ENCODE measurements around the gene OR51S1. TPM values are rescaled to one million over a fixed set of nuclear protein-coding genes. Genes with fewer than 3 reads are reported as not detected.

Gene OR51S1
- total RNA-seq, 2 experiments from 2014 or later = not detected

- DNase-seq = no peak
- Mint-ChIP-seq H3K4me3 (no peak overlapping the region), H3K4me1 (ENCODE audit: low read depth) (no peaks in the 10 kb centered on the region), H3K27ac (no peak overlapping the region), H3K27me3 (peaks cover 6% of the 10 kb centered on the region), H3K36me3 (ENCODE audit: low read depth) (no peaks in the 10 kb centered on the region), H3K9me3 (no peaks in the 10 kb centered on the region)
- POLR2A ChIA-PET = no interaction called here
- Histone ChIP-seq H3K4me1 (ENCODE audit: insufficient read depth, low read length) (no peaks in the 10 kb centered on the region), H3K27me3 (ENCODE audit: control insufficient read depth in 1 of 2, insufficient read depth in 2 of 2, low read length in 2 of 2) (no peaks in the 10 kb centered on the region), H3K36me3 (ENCODE audit: insufficient read depth, low read length) (no peaks in the 10 kb centered on the region), H3K4me3 (ENCODE audit: low read length) (no peak overlapping the region), H3K9me3 (ENCODE audit: control insufficient read depth in 1 of 2, insufficient read depth in 1 of 2, low read length in 2 of 2) (no peaks in the 10 kb centered on the region), H3K27ac (ENCODE audit: low read depth in 1 of 2, low read length in 2 of 2) (no peak overlapping the region)
- intact Hi-C loops (cut with DNase I, micrococcal nuclease) = no loop called here
- CTCF ChIA-PET = no interaction called here
- no peak for ATAC-seq (ENCODE audit: poor library complexity)
- no peak for TF ChIP-seq CTCF (IDR thresholded peaks at IDR 0.05)
These were observed 33.5 kb upstream of the OR51S1 start for GRCh38 chr11:4882543-4882942.

- POLR2A ChIA-PET = no interaction called here
- intact Hi-C loops (cut with DNase I, micrococcal nuclease) = no loop called here
- Mint-ChIP-seq H3K4me3 (no peak within 1 kb of the TSS), H3K4me1 (ENCODE audit: low read depth) (no peaks in the 10 kb centered on the region), H3K27ac (no peak within 1 kb of the TSS), H3K36me3 (ENCODE audit: low read depth) (no peaks in the 10 kb centered on the region), H3K9me3 (no peaks in the 10 kb centered on the region), H3K27me3 (peaks cover 6% of the 10 kb centered on the region)
- Histone ChIP-seq H3K9me3 (ENCODE audit: control insufficient read depth in 1 of 2, insufficient read depth in 1 of 2, low read length in 2 of 2) (no peaks in the 10 kb centered on the region), H3K4me1 (ENCODE audit: insufficient read depth, low read length) (no peaks in the 10 kb centered on the region), H3K27me3 (ENCODE audit: control insufficient read depth in 1 of 2, insufficient read depth in 2 of 2, low read length in 2 of 2) (no peaks in the 10 kb centered on the region), H3K4me3 (ENCODE audit: low read length) (no peak within 1 kb of the TSS), H3K27ac (ENCODE audit: low read depth in 1 of 2, low read length in 2 of 2) (no peak within 1 kb of the TSS), H3K36me3 (ENCODE audit: insufficient read depth, low read length) (no peaks in the 10 kb centered on the region)
- DNase-seq (no peak), ATAC-seq (ENCODE audit: poor library complexity) (no peak)
- TF ChIP-seq CTCF (IDR thresholded peaks at IDR 0.05) = no peak
- CTCF ChIA-PET = no interaction called here
These were observed 33.0 kb upstream of the OR51S1 start, which contains the start of gene OR51T1 for GRCh38 chr11:4881860-4882500. TSS of gene OR51T1 (plus strand) at chr11:4881900. CDS start at chr11:4881900, 0 bp downstream.

- CTCF ChIA-PET = no interaction called here
- no peak overlapping the region for H3K4me3 Mint-ChIP-seq
- no peak overlapping the region for H3K27ac ChIP-seq (ENCODE audit: low read depth in 1 of 2, low read length in 2 of 2)
- no peaks in the 10 kb centered on the region for H3K9me3 Mint-ChIP-seq
- H3K4me3 ChIP-seq (ENCODE audit: low read length) = no peak overlapping the region
- POLR2A ChIA-PET = interaction anchor here (0.6 kb wide), 1 partner anchor 14 kb away, joined by 3 read pairs; no protein-coding TSS in a partner anchor
- no peak for TF ChIP-seq CTCF (IDR thresholded peaks at IDR 0.05)
- intact Hi-C loops (cut with DNase I, micrococcal nuclease) = no loop called here
- no peaks in the 10 kb centered on the region for H3K36me3 ChIP-seq (ENCODE audit: insufficient read depth, low read length)
- ATAC-seq (ENCODE audit: poor library complexity) (no peak), DNase-seq (no peak)
- H3K27ac Mint-ChIP-seq = no peak overlapping the region
- H3K4me1 ChIP-seq (ENCODE audit: insufficient read depth, low read length) = no peaks in the 10 kb centered on the region
- no peaks in the 10 kb centered on the region for H3K36me3 Mint-ChIP-seq (ENCODE audit: low read depth)
- H3K27me3 ChIP-seq (ENCODE audit: control insufficient read depth in 1 of 2, insufficient read depth in 2 of 2, low read length in 2 of 2) = no peaks in the 10 kb centered on the region
- H3K27me3 Mint-ChIP-seq = peaks cover 6% of the 10 kb centered on the region
- H3K4me1 Mint-ChIP-seq (ENCODE audit: low read depth) = no peaks in the 10 kb centered on the region
- no peaks in the 10 kb centered on the region for H3K9me3 ChIP-seq (ENCODE audit: control insufficient read depth in 1 of 2, insufficient read depth in 1 of 2, low read length in 2 of 2)
These were observed 32.2 kb upstream of the OR51S1 start for GRCh38 chr11:4881188-4881587.

All from CD4-positive, alpha-beta T cell (primary cell).